SIG-M5 treated with dmso at 0.1 percent for 504 hours (cell line): ENCODE measurements around the gene ITSN1.
A peak's percentile ranks its signal among the peaks of the same experiment; 100 is the strongest.

ENCODE experiments used
- DNase-seq: peaks from one replicate; lab custom pipeline; 2025; ENCODE audit not compliant: unreplicated experiment; lab: John Stamatoyannopoulos, UW

Gene ITSN1

DNA sequence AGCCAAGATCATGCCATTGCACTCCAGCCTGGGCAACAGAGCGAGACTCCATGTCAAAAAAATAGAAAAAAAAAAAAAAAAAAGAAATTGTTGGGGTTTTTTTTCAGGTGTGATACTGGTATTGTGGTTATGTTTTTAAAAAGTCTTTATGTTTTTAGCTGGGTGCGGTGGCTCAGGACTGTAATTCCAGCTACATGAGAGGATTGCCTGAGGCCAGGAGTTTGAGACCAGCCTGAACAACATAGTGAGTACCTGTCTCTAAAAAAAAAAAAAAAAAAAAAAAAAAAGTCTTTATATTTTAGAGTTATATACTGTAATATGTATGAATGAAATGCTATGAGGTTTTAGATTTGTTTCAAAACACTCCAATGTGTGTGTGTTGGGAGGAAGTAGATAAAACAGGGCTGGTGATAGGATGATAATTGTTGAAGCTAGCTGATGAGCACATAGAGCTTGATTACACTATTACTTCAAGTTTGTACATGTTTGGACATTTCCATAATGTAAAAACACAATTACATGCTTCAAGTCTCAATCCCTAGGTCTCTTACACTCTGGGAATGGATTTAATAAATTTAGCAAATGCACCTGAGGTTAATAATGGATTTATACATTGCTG is 303.5 kb downstream of the ITSN1 start:
- DNase-seq: no peak

- DNase-seq: peak; percentile 92
These were observed 305.3 kb downstream of the ITSN1 start for GRCh38 chr21:33947451-33948095.

DNA sequence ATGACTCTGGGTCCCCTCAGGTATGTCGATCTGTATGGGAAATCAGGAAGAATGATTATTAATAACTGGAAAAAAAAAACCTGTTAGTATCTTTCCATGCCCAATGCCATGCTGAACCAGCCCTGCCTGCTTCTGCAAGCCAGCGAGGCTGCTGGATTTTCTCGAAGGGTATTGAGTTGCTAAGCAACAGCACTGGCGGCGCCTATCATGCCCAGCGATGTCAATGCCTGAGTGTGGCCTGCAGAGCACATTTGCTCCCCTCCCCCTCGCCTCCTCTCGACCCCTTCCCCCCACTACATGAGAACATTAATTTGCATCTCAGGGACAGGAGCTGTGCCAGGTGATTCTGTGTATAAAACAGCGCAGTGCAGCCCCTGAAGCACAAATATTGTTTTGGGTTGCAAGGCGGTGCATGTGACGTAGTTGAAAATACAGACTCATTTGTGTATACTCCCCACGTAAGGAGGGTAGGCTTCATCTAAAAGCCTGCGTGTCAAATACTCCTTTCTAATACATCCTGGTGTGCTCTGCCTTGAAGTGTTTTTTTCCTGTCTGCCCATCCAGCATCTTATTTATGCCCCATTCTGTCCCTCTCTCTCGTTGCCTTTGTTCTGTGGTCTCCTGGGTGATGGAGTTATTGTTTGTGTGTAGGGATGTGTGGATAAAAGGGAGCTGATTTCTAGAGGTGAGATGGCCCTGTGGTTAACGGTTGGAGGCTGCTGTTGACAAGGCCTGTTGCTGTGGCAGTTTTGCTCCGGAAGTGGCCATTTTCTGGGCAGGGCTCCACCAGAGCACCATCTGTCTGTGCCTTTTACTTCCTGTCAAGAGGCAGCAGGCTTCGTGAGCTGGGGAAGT is 306.0 kb downstream of the ITSN1 start:
- peak; percentile 9 for DNase-seq

GRCh38 chr21:33948951-33949444 is 306.7 kb downstream of the ITSN1 start:
- DNase-seq: no peak
